Prostate gland (tissue), 2 donors: ENCODE results near the gene PLK4. TPM values are rescaled to one million over a fixed set of nuclear protein-coding genes. Genes with fewer than 3 reads are reported as not detected.
"Not testable (repeated sequence)": the region's sequence is repeated elsewhere in the genome, so short reads cannot be mapped to it uniquely, and the experiment has no call there.

Experiments
- DNase-seq: peaks from one replicate; pipeline ENCODE4 v3.0.0-alpha.2; 2019; ENCODE audit warnings: low spot score
- H3K27ac ChIP-seq, 2 donors: fragments of 200-600 bp; sonication (generic); 2 replicates each; pipeline ENCODE4 v1.5.1; 2017 to 2019
- H3K27me3 ChIP-seq: fragments of 200-600 bp; sonication (generic); replicated peaks from 2 replicates; pipeline ENCODE4 v1.5.1; 2019; ENCODE audit not compliant: insufficient read depth
- H3K36me3 ChIP-seq, 2 donors: fragments of 200-600 bp; sonication (generic); 1 replicate in 1 of 2; 2 replicates in 1 of 2; pipeline versions ENCODE4 v1.5.1 to v1.8.1; 2017 to 2019
- H3K4me1 ChIP-seq: fragments of 200-600 bp; sonication (generic); replicated peaks from 2 replicates; pipeline ENCODE4 v1.5.1; 2019
- H3K4me3 ChIP-seq, 2 donors: fragments of 200-600 bp; sonication (generic); 2 replicates each; pipeline ENCODE4 v1.5.1; 2017 to 2019
- H3K9me3 ChIP-seq: fragments of 200-600 bp; sonication (generic); 2 replicates; pipeline ENCODE4 v1.5.1; 2017
- CTCF ChIP-seq, 4 experiments: fragments of 200-600 bp in 2 of 4; fragments of 450-650 bp in 2 of 4; sonication (generic) in 2 of 4; IDR thresholded peaks; 1 replicate in 3 of 4; 2 replicates in 1 of 4; pipeline ENCODE4 v1.5.1; 2016 to 2019; ENCODE audit warnings: antibody characterized with exemption in 4 of 4, mild to moderate bottlenecking in 2 of 4, moderate library complexity in 2 of 4
- POLR2A ChIP-seq: fragments of 450-650 bp; IDR thresholded peaks from one replicate; pipeline ENCODE4 v1.6.1; 2016; ENCODE audit warnings: antibody characterized with exemption, mild to moderate bottlenecking
- POLR2AphosphoS5 ChIP-seq: sonication (generic); formaldehyde crosslinking; IDR thresholded peaks from one replicate; pipeline ENCODE4 v1.6.1; 2017; ENCODE audit warnings: antibody characterized with exemption
- WGBS: methylation state at CpG from one replicate; pipeline ENCODE4 v1.1.5; 2018; 5-methylcytosine and 5-hydroxymethylcytosine counted together
- intact Hi-C: fragments of 100-400 bp; cut with DNase I; formaldehyde crosslinking; loops from one replicate; pipeline ENCODE4 v1.14.2; 2022
- total RNA-seq, 2 donors: library from RNA; depleted of rRNA; stranded (reverse); fragments of >200 nt; gene quantifications; one replicate each; pipeline ENCODE4 v1.1.0, GENCODE V29; 2016

PLK4 gene
- total RNA-seq, 2 donors from 2014 or later: 6.8 to 14.6 TPM

DNA sequence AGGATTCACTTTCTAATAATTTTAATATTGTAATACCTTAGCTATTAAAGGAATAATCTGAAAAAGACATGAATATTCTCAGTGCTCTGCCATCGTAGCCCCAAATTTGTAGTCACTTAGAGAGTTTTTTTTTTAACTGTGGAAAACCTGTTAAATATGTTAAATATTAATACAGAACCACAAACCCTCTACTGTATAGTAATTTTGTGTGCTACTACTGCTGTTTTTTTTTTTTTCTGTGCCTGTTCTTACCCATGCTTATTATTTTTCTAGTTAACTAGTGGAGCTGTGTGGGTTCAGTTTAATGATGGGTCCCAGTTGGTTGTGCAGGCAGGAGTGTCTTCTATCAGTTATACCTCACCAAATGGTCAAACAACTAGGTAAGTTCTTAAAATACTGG lies 15.8 kb downstream of the PLK4 start:
- Histone ChIP-seq H3K9me3 (no peaks in the 10 kb centered on the region), H3K27me3 (no peaks in the 10 kb centered on the region), H3K36me3 (no peaks in the 10 kb centered on the region), H3K27ac (no peak overlapping the region), H3K4me3 (no peak overlapping the region), H3K4me1 (no peaks in the 10 kb centered on the region)
- TF ChIP-seq POLR2A (no peak), POLR2AphosphoS5 (no peak), CTCF (IDR thresholded peaks at IDR 0.05) (no peak)
- no peak for DNase-seq
- intact Hi-C loops: no loop called here
- 93% methylated on average over 1 of the region's 1 CpG for WGBS

- H3K4me1 ChIP-seq, DNase-seq, H3K27me3 ChIP-seq, H3K36me3 ChIP-seq, intact Hi-C loops, H3K4me3 ChIP-seq, H3K9me3 ChIP-seq, H3K27ac ChIP-seq: not testable (repeated sequence)
- 93% methylated on average over 4 of the region's 4 CpGs for WGBS
Observed at GRCh38 chr4:127899682-127900081, 19.0 kb downstream of the PLK4 start.

DNA sequence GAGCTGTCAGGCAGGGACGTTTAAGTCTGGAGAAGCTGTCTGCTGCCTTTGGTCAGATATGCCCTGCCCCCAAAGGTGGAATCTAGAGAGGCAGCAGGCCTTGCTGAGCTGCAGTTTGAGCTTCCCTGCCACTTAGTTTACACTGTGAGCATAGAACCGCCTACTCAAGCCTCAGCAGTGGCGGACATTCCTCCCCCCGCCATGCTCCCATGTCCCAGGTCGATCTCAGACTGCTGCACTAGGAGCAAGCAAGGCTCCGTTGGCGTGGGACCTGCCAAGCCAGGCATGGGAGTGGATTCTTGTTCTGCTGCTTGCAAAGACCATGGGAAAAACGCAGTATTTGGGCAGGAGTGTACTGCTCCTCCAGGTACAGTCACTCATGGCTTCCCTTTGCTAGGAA lies 24.3 kb downstream of the PLK4 start:
- TF ChIP-seq POLR2A (no peak), POLR2AphosphoS5 (no peak), CTCF (IDR thresholded peaks at IDR 0.05) (no peak)
- no peak overlapping the region for H3K4me3 ChIP-seq
- H3K27ac ChIP-seq: no peak overlapping the region
- intact Hi-C loops: no loop called here
- no peaks in the 10 kb centered on the region for H3K36me3 ChIP-seq
- H3K27me3 ChIP-seq: no peaks in the 10 kb centered on the region
- DNase-seq: no peak
- H3K9me3 ChIP-seq: no peaks in the 10 kb centered on the region
- 89% methylated on average over 8 of the region's 8 CpGs for WGBS
- no peaks in the 10 kb centered on the region for H3K4me1 ChIP-seq

GRCh38 chr4:127916512-127916911 lies 35.8 kb downstream of the PLK4 start:
- Histone ChIP-seq H3K4me1 (no peaks in the 10 kb centered on the region), H3K9me3 (no peaks in the 10 kb centered on the region), H3K27ac (no peak overlapping the region), H3K27me3 (no peaks in the 10 kb centered on the region), H3K36me3 (no peaks in the 10 kb centered on the region), H3K4me3 (no peak overlapping the region)
- WGBS: 88% methylated on average over 3 of the region's 3 CpGs
- no peak for TF ChIP-seq POLR2AphosphoS5
- no peak for TF ChIP-seq POLR2A
- DNase-seq: no peak
- intact Hi-C loops: no loop called here

DNA sequence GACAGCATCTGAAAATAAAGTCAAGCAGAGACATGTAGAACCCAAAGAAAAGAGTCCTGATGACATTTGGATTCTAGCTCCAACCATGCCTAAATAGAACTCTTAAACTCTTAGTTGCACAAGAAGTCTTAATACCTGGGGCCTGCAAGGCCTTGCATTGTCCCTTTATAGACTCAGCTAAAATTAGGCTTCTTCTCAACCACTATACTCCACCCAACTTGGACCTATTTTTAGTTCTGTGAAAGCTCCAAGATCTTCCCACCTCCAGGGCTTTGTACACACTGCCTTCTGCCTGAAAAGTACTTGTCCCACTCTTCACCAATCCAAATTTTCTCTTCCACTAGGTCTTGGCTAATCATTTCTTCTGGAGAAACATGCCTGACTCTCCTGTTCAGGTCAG lies 36.5 kb downstream of the PLK4 start:
- Histone ChIP-seq H3K27ac (no peak overlapping the region), H3K36me3 (no peaks in the 10 kb centered on the region), H3K4me3 (no peak overlapping the region), H3K4me1 (no peaks in the 10 kb centered on the region), H3K27me3 (no peaks in the 10 kb centered on the region), H3K9me3 (no peaks in the 10 kb centered on the region)
- DNase-seq: no peak
- no peak for TF ChIP-seq POLR2A
- TF ChIP-seq CTCF (IDR thresholded peaks at IDR 0.05): no peak
- TF ChIP-seq POLR2AphosphoS5: no peak
- intact Hi-C loops: no loop called here

DNA sequence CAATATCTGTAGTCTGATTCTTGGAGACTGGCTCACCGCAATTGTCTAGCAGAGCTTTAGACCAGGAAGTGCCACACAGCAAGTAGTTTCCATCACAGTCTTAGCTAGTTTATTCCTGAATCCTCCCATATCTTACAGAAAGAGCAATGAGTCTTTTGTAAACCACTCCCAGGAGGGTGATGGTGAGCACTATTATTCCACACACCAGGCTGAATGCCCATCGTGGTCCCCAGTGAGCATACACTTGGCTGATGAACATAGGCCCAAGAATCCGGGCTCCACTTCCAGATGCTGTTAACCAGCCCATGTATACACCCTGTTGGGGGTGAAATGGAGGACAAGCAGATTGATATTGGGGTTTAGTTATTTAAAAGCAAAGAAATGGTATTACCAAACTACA lies 39.8 kb downstream of the PLK4 start:
- 98% methylated on average over 3 of the region's 3 CpGs for WGBS
- no peak for DNase-seq
- no peaks in the 10 kb centered on the region for H3K36me3 ChIP-seq
- H3K27ac ChIP-seq: no peak overlapping the region
- no peaks in the 10 kb centered on the region for H3K9me3 ChIP-seq
- TF ChIP-seq POLR2A (no peak), POLR2AphosphoS5 (no peak), CTCF (IDR thresholded peaks at IDR 0.05) (no peak)
- no peaks in the 10 kb centered on the region for H3K4me1 ChIP-seq
- H3K4me3 ChIP-seq: no peak overlapping the region
- H3K27me3 ChIP-seq: no peaks in the 10 kb centered on the region
- intact Hi-C loops: no loop called here
